Muscle of arm (tissue), 12 donors: Measurements from ENCODE around the gene ZMIZ1. TPM values are rescaled to one million over a fixed set of nuclear protein-coding genes. Genes with fewer than 3 reads are reported as not detected.
A peak's percentile ranks its signal among the peaks of the same experiment; 100 is the strongest.

Experiments used
- DNase-seq: peaks from one replicate; pipeline ENCODE4 v3.0.0-alpha.2; 2013
- polyA plus RNA-seq, 12 donors: library from polyadenylated mRNA; unstranded; fragments of 120-200 nt; gene quantifications; one replicate each; pipeline ENCODE4 v1.2.1, GENCODE V29; 2013; ENCODE audit not compliant: insufficient read length in 12 of 12

The ZMIZ1 gene
- polyA plus RNA-seq, 12 donors: 27.7 to 66.3 (median 34.3) TPM; not detected in 1

- DNase-seq: no peak
Measured at GRCh38 chr10:79285315-79286197, 216.8 kb downstream of the ZMIZ1 start.

GRCh38 chr10:79286318-79286951, 217.7 kb downstream of the ZMIZ1 start:
- peak; percentile 48 for DNase-seq

GRCh38 chr10:79287973-79288723, 219.4 kb downstream of the ZMIZ1 start:
- no peak for DNase-seq

- no peak for DNase-seq
Measured at GRCh38 chr10:79289801-79290200, 221.0 kb downstream of the ZMIZ1 start.

DNA sequence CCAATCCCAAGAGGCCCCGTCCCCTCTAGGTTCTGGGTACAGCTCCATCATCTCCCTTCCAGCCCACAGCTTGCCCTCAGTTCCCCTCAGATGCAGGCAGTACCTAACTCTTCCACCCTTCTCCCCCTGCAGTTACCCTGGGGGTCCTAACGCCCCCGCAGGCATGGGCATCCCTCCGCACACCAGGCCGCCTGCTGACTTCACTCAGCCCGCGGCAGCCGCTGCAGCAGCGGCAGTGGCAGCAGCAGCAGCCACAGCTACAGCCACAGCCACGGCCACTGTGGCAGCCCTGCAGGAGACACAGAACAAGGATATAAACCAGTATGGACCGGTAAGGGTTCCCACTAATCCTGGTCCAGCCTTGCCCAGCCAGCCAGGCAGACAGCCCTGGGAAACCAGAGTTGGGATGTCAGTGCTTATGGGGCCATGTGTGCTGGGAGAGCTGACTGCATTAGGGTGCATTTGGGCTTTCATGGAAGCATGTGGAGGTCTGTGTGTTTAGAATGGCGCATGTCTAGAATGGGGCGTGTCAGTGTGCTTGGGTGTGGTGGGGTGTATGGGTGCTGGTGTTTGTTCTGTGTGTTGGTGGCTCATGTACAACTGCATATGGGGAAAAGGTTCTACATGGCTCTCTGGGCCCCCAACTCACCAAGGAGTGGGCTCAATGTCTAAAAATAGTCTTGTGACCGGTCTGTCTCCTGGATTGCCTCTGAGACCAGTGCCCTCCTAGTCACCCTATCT, 223.4 kb downstream of the ZMIZ1 start:
- DNase-seq: no peak

GRCh38 chr10:79292891-79293746, 224.4 kb downstream of the ZMIZ1 start:
- no peak for DNase-seq

- no peak for DNase-seq
Measured at GRCh38 chr10:79293841-79294581, 225.2 kb downstream of the ZMIZ1 start.

- no peak for DNase-seq
Measured at GRCh38 chr10:79295563-79295962, 226.8 kb downstream of the ZMIZ1 start.

- no peak for DNase-seq
Measured at GRCh38 chr10:79296431-79296830, 227.7 kb downstream of the ZMIZ1 start.

GRCh38 chr10:79298403-79299244, 229.9 kb downstream of the ZMIZ1 start:
- DNase-seq: no peak

DNA sequence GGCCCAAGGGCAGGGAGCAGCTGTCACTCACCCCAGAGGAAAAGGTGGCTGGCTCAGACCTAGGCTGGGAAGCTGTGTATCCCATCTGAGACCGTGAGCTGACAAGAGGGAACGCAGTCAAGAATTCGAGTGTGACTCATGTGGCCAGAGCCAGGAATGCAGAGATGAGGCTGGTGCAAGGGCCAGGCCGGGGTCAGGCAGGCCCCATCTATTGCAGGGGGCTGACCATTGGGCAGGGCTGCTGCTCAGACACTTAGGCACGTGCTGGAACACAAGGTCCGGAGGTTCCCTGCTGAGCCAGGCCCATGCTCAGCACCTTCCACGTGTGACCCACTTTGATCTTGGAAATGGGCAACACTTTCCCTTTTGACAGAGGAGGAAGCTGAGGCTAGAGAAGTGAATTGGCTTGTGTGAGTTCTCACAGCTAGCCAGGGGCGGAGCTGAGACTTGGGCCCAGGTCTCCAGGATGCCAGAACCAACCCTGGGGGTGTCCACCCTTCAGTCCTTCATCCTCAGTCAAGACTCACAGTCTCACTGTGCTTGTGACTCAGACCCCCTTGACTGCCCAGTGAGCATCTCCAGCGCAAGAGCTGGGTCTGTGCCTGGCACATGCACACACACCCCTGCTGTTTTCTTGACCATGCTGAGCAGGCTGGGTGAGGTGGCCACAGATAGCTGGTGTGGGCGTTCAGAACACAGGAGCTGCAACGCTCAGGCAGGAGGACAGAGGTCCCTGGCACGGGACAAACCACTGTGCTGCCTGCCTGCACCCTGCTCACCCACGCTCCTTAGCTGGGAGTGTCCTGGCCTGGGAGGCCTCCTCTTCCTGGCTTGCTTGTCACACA, 230.9 kb downstream of the ZMIZ1 start:
- DNase-seq: no peak

DNA sequence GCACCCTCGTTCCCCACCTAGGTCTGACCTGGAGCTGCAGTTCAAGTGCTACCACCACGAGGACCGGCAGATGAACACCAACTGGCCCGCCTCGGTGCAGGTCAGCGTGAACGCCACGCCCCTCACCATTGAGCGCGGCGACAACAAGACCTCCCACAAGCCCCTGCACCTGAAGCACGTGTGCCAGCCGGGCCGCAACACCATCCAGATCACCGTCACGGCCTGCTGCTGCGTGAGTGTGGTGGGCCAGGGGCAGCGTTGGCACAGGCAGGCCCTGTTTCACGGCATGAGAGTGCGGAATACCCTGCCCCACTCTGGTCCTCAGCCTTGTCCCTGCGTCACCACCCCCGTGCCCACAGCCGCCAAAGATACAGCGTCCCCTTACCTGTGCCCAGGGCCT, 231.9 kb downstream of the ZMIZ1 start:
- DNase-seq: no peak

GRCh38 chr10:79301754-79302530, 233.2 kb downstream of the ZMIZ1 start:
- DNase-seq: no peak

DNA sequence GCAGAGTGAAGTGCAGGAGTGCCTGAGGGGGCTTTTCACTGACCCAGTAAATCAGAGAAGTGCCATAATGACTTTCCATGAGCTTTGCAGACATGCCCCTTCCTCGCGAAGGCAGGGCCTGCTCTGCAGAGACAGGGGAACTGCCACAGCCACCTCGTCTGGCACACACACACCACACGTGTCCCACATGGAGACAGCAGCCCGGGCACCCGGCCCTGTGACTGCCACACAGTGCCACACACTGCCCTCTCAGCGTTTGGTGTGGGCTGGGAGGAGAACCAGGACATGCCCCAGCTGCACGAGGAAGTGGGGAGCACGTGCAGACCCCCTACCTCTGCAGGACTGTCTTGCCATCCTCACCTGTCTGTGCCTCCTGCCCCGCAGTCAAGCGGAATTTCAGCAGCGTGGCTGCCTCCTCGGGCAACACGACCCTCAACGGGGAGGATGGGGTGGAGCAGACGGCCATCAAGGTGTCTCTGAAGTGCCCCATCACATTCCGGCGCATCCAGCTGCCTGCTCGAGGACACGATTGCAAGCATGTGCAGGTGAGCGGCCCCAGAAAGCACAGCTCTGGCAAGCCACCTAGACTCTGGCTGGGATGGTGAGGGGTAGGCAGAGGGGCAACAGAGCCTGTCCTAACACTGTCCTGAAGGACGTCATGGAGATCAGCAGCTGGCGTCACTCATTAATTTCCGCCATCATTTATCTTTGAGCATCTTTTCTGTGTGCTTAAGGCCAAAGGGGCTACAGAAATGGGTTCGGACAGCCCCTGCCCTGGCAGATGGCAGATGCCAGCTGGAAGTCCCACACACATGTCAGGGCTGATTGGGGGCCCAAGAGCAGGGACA, 235.1 kb downstream of the ZMIZ1 start:
- DNase-seq: no peak

DNA sequence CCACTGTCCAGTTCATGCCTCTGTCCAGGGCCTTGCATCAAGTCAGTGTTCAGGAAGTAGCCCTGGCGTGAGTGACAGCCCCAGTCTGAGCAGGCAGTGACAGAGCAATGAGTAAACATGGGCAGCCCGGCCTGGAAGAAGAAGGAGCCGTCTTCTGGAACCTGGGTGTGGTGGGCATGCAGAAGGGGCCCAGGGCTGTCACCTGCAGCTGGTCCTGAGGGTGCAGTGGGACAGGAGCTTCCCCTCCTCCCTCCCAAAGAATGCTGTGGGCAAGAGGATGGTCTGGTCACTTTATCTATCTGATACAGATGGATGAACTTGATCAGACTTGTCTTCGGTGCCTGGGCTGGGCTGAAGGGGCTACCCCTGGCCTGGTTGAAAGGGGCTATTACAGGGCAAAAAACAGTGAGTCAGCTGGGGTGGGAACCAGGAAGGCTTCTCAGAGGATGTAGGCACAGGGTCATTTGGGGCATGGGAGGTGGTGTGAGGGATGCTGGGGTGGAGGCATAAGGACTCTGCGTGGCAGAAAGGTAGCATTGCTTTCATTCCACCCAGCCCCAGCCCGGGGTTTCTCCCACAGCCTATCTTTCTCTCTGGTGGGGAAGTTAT, 235.8 kb downstream of the ZMIZ1 start:
- no peak for DNase-seq

DNA sequence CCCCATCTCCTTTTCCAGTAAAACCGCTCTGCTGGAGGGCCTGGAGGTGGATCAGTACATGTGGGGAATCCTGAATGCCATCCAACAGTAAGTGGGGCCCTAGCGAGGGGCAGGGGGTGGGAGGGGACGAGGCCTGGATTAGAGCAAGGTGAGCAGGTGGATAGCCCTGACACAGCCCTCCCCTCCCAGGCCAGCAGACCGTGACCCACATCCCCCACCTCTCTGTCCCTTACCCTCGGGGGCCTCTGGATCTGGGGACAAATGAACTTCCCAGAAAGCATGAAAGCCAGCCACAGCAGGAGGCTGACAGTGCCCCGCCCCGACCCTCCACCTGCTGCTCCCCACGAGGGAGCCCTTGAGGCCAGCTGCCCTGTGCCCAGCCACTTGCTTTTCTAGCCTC, 236.7 kb downstream of the ZMIZ1 start:
- DNase-seq: no peak
